22Rv1 (cell line): ENCODE results near the gene VEGFB.

ENCODE experiments used
- H3K27ac ChIP-seq: fragments of 450-650 bp; 2 replicates; pipeline ENCODE4 v1.5.1; 2017
- CTCF ChIP-seq: fragments of 450-650 bp; IDR thresholded peaks from 2 replicates; pipeline ENCODE4 v1.5.1; 2017; ENCODE audit warnings: mild to moderate bottlenecking
- ZFX ChIP-seq: fragments of 450-650 bp; IDR thresholded peaks from 2 replicates; pipeline ENCODE4 v1.6.1; 2017; ENCODE audit warnings: antibody characterized with exemption, borderline replicate concordance

VEGFB gene

DNA sequence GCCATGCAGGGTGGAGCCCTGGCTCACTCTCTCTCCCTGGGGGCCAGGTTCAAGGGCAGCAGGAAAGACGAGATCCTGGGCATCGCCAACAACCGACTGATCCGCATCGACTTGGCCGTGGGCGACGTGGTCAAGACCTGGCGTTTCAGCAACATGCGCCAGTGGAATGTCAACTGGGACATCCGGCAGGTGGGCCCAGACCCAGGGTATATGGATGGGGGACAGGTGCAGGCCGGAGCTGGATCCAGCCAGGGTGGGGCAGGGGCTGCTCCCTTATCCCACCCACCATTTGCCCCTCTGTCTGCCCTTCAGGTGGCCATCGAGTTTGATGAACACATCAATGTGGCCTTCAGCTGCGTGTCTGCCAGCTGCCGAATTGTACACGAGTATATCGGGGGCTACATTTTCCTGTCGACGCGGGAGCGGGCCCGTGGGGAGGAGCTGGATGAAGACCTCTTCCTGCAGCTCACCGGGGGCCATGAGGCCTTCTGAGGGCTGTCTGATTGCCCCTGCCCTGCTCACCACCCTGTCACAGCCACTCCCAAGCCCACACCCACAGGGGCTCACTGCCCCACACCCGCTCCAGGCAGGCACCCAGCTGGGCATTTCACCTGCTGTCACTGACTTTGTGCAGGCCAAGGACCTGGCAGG lies 11.3 kb upstream of the VEGFB start:
- TF ChIP-seq CTCF, result no peak
- no peak for TF ChIP-seq ZFX
- H3K27ac ChIP-seq, result peak overlapping the region; percentile 95

DNA sequence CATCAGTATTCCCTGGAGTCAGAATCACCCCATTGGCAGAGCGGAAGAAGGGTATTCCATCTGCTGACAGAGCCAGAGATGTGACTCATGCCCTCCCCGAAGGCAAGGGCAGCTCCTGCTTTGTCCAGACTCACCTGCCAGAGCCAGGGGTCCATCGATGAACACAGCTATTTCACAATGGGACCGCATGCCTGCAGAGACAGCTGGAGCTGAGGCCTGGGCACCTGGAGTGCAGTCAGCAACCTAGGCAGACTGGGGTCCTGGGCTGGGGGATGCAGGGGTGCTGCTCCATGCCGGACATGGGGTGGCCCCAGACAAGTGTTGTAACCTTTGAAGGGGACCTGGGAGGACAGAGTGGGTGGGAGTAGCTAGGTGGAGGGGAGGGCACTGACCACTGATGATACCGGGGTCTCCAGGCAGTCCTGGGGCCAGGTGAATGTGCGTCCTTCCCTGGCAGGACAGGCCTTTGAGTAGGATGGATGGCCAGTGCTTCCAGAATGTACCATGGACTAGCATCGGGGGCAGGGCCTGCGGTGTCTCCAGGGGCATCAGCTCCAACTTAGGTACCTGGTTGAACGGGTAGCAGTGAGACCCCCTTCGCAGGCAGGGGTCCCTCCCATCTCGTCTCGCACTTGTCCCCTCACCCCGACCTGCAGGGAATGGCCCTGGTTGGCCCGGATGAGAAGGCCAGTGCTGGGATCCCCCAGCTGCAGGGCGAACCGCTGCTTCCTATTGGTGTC lies 10.1 kb upstream of the VEGFB start:
- TF ChIP-seq ZFX, result no peak
- TF ChIP-seq CTCF, result no peak
- peak overlapping the region; percentile 95 for H3K27ac ChIP-seq

GRCh38 chr11:64224891-64225607 lies 9.3 kb upstream of the VEGFB start:
- TF ChIP-seq CTCF (no peak), ZFX (no peak)
- peak overlapping the region; percentile 95 for H3K27ac ChIP-seq

DNA sequence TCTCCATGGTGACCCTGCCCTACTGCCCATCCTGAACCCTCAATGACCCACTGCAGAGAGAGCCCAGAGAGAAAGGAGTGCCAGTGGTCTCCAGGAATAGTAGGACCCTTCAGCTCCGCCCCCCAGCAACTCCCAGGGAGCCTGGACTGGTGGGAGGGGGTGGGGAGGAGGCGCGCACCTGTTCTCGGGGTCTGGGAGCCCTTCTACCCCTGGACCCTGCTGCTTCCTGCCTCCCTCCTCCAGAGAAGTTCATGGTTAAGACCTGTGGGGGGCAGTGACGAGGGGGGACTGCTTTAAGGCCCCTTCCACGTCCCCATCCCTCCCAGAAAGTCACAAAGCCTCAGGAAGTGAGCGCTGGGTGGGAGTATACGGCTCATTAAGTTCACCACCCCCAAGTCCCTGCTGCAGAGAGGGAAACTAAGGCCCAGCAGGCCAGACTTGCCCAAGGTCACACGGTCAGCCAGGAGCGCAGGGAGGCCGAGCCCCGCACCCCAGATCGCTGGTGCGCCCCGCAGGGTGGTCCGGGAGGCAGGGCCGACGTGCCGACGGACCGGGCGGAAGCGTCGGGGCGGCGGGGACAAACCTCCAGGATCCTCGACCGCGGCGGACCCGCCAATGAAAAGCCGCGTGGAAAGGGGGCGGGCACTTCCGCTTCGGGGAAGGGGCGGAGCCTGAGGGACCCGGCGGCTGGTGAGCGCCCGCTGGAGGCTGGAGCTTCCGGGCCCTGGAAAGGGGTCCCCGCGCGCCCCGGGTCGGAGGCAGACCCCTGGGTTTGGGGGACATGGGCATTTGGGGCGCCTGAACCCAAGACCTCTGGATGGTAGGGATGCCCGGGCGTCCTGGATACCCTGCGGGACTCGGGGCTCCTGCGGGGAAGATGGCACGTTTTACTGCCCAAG lies 8.5 kb upstream of the VEGFB start, which contains the start of the genes NUDT22 and TRPT1:
NUDT22 (plus strand) TSS at position 667 of the 899 bp plus-strand sequence. CDS start 379 bp downstream, outside the sequence.
TRPT1 (minus strand) TSS at position 579 of the 899 bp plus-strand sequence; CDS start at position 253, 326 bp downstream.
- no peak for TF ChIP-seq ZFX
- TF ChIP-seq CTCF, result peak; percentile 41
- peak within 1 kb of the TSS; percentile 95 for H3K27ac ChIP-seq

- H3K27ac ChIP-seq, result peak overlapping the region; percentile 95
- no peak for TF ChIP-seq CTCF
These were observed 7.8 kb upstream of the VEGFB start for GRCh38 chr11:64226507-64227051.

- no peak for TF ChIP-seq ZFX
- TF ChIP-seq CTCF, result no peak
- peak overlapping the region; percentile 95 for H3K27ac ChIP-seq
These were observed 6.9 kb upstream of the VEGFB start for GRCh38 chr11:64227405-64227956.
